B cell (primary cell): ENCODE data around the gene SLC39A7. TPM values are rescaled to one million over a fixed set of nuclear protein-coding genes. Genes with fewer than 3 reads are reported as not detected.

Experiments used
- ATAC-seq: fragments of 200-7000 bp; cut with Tn5 transposase; one replicate; pipeline ENCODE4 v1.10.0; 2021; ENCODE audit warnings: low read depth, mild to moderate bottlenecking, moderate number of reproducible peaks, moderate library complexity
- CTCF ChIA-PET: fragments of 350-600 bp; sonication (Branson Sonifier 250); formaldehyde crosslinking; loops from one replicate; lab custom pipeline; 2021; ENCODE audit warnings: antibody characterized with exemption, inconsistent platforms; lab: Charles Lee
- POLR2A ChIA-PET: fragments of 350-600 bp; sonication (Branson Sonifier 250); formaldehyde crosslinking; loops from one replicate; lab custom pipeline; 2021; ENCODE audit warnings: antibody characterized with exemption; lab: Charles Lee
- DNase-seq: peaks from one replicate; pipeline ENCODE4 v3.0.0; 2013
- H2AFZ ChIP-seq: 2 replicates; pipeline ENCODE4 v1.6.1; 2012; ENCODE audit warnings: mild to moderate bottlenecking, low read depth, low read length; ENCODE audit not compliant: insufficient read depth, poor library complexity, severe bottlenecking
- H3K27ac ChIP-seq, 2 donors: 1 replicate in 1 of 2; 2 replicates in 1 of 2; pipeline ENCODE4 v1.5.1; 2012 to 2013; ENCODE audit warnings: low read length in 2 of 2, mild to moderate bottlenecking in 2 of 2, moderate library complexity in 1 of 2
- H3K27me3 ChIP-seq, 4 experiments: fragments of 200-600 bp in 1 of 4; sonication (generic) in 1 of 4; replicated peaks in 1 of 4; 1 replicate in 2 of 4; 2 replicates in 2 of 4; pipeline versions ENCODE4 v1.6.1 to v1.7.0; 2013 to 2016; ENCODE audit warnings: low read length in 3 of 4, mild to moderate bottlenecking in 2 of 4, mixed read lengths in 1 of 4, moderate library complexity in 1 of 4; ENCODE audit not compliant: insufficient read depth in 4 of 4, control insufficient read depth in 3 of 4; ENCODE audit errors: control extremely low read depth in 1 of 4
- H3K36me3 ChIP-seq, 2 experiments: replicated peaks in 1 of 2; 1 replicate in 1 of 2; 2 replicates in 1 of 2; pipeline versions ENCODE4 v1.6.1 to v1.7.1; 2013; ENCODE audit warnings: low read length in 1 of 2; ENCODE audit not compliant: insufficient read depth in 2 of 2, control insufficient read depth in 1 of 2; ENCODE audit errors: control extremely low read depth in 1 of 2, extremely low read depth in 1 of 2
- H3K4me1 ChIP-seq, 2 donors: fragments of 200-600 bp in 1 of 2; sonication (generic) in 1 of 2; 1 replicate in 1 of 2; 2 replicates in 1 of 2; pipeline versions ENCODE4 v1.5.1 to v1.6.1; 2013 to 2017; ENCODE audit warnings: low read length in 2 of 2; ENCODE audit not compliant: control insufficient read depth in 2 of 2, insufficient read depth in 2 of 2
- H3K4me2 ChIP-seq: replicated peaks from 2 replicates; pipeline ENCODE3; 2012; ENCODE audit warnings: mild to moderate bottlenecking, low read depth, low read length; ENCODE audit not compliant: poor library complexity, severe bottlenecking
- H3K4me3 ChIP-seq, 5 experiments: fragments of 200-600 bp in 1 of 5; sonication (generic) in 1 of 5; 1 replicate in 3 of 5; 2 replicates in 2 of 5; pipeline versions ENCODE4 v1.5.1 to v1.7.0; 2011 to 2016; ENCODE audit warnings: low read length in 4 of 5, mild to moderate bottlenecking in 4 of 5, low read depth in 2 of 5, control low read depth in 1 of 5, moderate library complexity in 1 of 5; ENCODE audit not compliant: insufficient read depth in 1 of 5; ENCODE audit errors: control extremely low read depth in 1 of 5, extremely low read depth in 1 of 5
- H3K79me2 ChIP-seq: fragments of 200-600 bp; sonication (generic); one replicate; pipeline ENCODE4 v1.6.0; 2016; ENCODE audit warnings: low read length; ENCODE audit not compliant: control insufficient read depth, insufficient read depth
- H3K9ac ChIP-seq: fragments of 200-600 bp; sonication (generic); 2 replicates; pipeline ENCODE4 v1.6.1; 2017; ENCODE audit warnings: mild to moderate bottlenecking, low read length, moderate library complexity
- H3K9me3 ChIP-seq, 3 donors: one replicate each; pipeline versions ENCODE4 v1.6.1 to v1.7.1; 2013; ENCODE audit warnings: low read length in 2 of 3; ENCODE audit not compliant: control insufficient read depth in 2 of 3, insufficient read depth in 1 of 3; ENCODE audit errors: control extremely low read depth in 1 of 3
- H4K20me1 ChIP-seq: 2 replicates; pipeline ENCODE4 v1.6.0; 2012; ENCODE audit warnings: mild to moderate bottlenecking, low read length; ENCODE audit not compliant: insufficient read depth, control insufficient read depth, poor library complexity, severe bottlenecking
- H3K27ac Mint-ChIP-seq: one replicate; pipeline ENCODE4 v1.8.0; 2021; ENCODE audit warnings: mixed read lengths
- H3K27me3 Mint-ChIP-seq: one replicate; pipeline ENCODE4 v1.8.0; 2021; ENCODE audit warnings: mixed read lengths
- H3K4me1 Mint-ChIP-seq: one replicate; pipeline ENCODE4 v1.8.0; 2021; ENCODE audit warnings: mixed read lengths
- H3K4me3 Mint-ChIP-seq: one replicate; pipeline ENCODE4 v1.8.0; 2021; ENCODE audit warnings: mixed read lengths
- H3K9me3 Mint-ChIP-seq: one replicate; pipeline ENCODE4 v1.8.0; 2022; ENCODE audit warnings: mixed read lengths; ENCODE audit not compliant: insufficient read depth
- CTCF ChIP-seq: fragments of 200-600 bp; IDR thresholded peaks from one replicate; pipeline ENCODE4 v1.8.0; 2022; ENCODE audit warnings: antibody characterized with exemption, mild to moderate bottlenecking
- EZH2 ChIP-seq: IDR thresholded peaks from 2 replicates; pipeline ENCODE4 v1.6.1; 2012; ENCODE audit warnings: borderline replicate concordance, low read depth, mild to moderate bottlenecking, moderate library complexity, low read length; ENCODE audit not compliant: insufficient read depth, poor library complexity, severe bottlenecking
- WGBS: methylation state at CpG from one replicate; pipeline ENCODE4 v1.1.5; 2013; ENCODE audit warnings: missing lambda C conversion rate; ENCODE audit not compliant: insufficient coverage; 5-methylcytosine and 5-hydroxymethylcytosine counted together
- intact Hi-C: fragments of 100-400 bp; cut with micrococcal nuclease; formaldehyde crosslinking; loops from one replicate; pipeline ENCODE4 v1.10.0; 2022
- polyA plus RNA-seq: library from polyadenylated mRNA; depleted of rRNA; stranded (reverse); fragments of >200 nt; gene quantifications from 2 replicates; pipeline ENCODE4 v1.2.3, GENCODE V29; 2012
- total RNA-seq, 2 donors: library from RNA; stranded (reverse); fragments of 120-200 nt in 1 of 2; gene quantifications; 1 replicate in 1 of 2; 2 replicates in 1 of 2; pipeline versions ENCODE4 v1.2.3 to v1.2.4, GENCODE V29; 2013 to 2022

SLC39A7 gene
- total and polyA plus RNA-seq, 2 donors (not counting 1 experiment from before 2014, with no cell fraction given), result 18.7 to 29.6 TPM

- peak overlapping the region; percentile 97 for H3K27ac Mint-ChIP-seq
- H3K9me3 ChIP-seq, result no peaks in the 10 kb centered on the region
- POLR2A ChIA-PET, result interaction anchor here (0.5 to 1.8 kb wide), 12 partner anchors 23 to 1273 kb away, joined by 3 to 13 read pairs (median 5); partner anchors contain the start of genes B3GALT4, HLA-DPB1, HSD17B8 and RING1
- H3K36me3 ChIP-seq, result peaks cover 0 to 9% of the 10 kb centered on the region in 2 experiments
- peak overlapping the region; percentile 98 for H3K4me2 ChIP-seq
- peak overlapping the region; percentile 76 for H3K9ac ChIP-seq
- peaks cover 31% of the 10 kb centered on the region for H3K4me1 Mint-ChIP-seq
- no peaks in the 10 kb centered on the region for H4K20me1 ChIP-seq
- peaks cover 0 to 4% (median 0%) of the 10 kb centered on the region in 4 experiments for H3K27me3 ChIP-seq
- peaks cover 12 to 24% of the 10 kb centered on the region in 2 donors for H3K4me1 ChIP-seq
- H3K27me3 Mint-ChIP-seq, result peaks cover 4% of the 10 kb centered on the region
- H3K79me2 ChIP-seq, result peaks cover 9% of the 10 kb centered on the region
- no peaks in the 10 kb centered on the region for H3K9me3 Mint-ChIP-seq
- ATAC-seq (peak; percentile 85), DNase-seq (peak; percentile 99)
- CTCF ChIA-PET, result interaction anchor here (0.6 to 6.0 kb wide), 47 partner anchors 9 to 835 kb away, joined by 3 to 80 read pairs (median 5); partner anchors contain the start of genes B3GALT4, HLA-DPB1, HSD17B8 and PFDN6
- under 1% methylated on average over 53 of the region's 58 CpGs for WGBS
- peak overlapping the region; percentile 87 for H2AFZ ChIP-seq
- peak overlapping the region; percentile 75 to 88 for H3K27ac ChIP-seq
- intact Hi-C loops, result loop anchor here (1.0 to 10.0 kb wide), 14 partner anchors 22 to 354 kb away; partner anchors contain the start of genes HLA-DMB, HSD17B8, KIFC1 and PFDN6
- peak overlapping the region; percentile 63 to 84 (median 75) for H3K4me3 ChIP-seq
- H3K4me3 Mint-ChIP-seq, result peak overlapping the region; percentile 97
- TF ChIP-seq EZH2 (no peak), CTCF (no peak)
Observed at GRCh38 chr6:33248932-33249731, 48.5 kb downstream of the SLC39A7 start.
